OCI-LY3 (cell line): ENCODE data around the gene ITGBL1.

Experiments
- EZH2phosphoT487 ChIP-seq: fragments of 200-600 bp; shearing (Covaris generic); IDR thresholded peaks from 2 replicates; pipeline ENCODE4 v1.6.1; 2018; ENCODE audit warnings: antibody characterized with exemption, mixed run types, low read depth
- TF ChIP-seq, protein P1 (sequence below): fragments of 200-600, 300-600 bp; sonication (generic); IDR thresholded peaks from 2 replicates; pipeline ENCODE4 v1.5.1; 2014; ENCODE audit warnings: antibody characterized with exemption, low read length, low read depth

DNA sequence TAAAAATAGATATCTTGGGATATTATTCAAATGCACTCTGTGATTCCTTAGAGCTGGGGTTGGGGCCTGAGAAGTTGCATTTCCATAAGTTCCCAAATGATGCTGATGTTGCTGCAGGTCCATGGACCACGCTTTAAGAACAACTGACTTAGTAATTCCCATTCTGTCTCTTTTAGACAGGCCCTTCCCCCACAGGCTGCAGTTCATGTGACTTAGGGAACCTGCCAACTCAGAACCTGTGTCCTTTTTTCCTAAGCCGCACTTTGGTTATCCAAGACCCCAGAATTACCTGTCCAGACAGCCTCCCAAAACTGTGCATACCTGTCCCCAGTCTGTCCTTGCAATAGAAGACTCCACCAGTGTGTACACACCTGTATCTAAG lies 1.7 kb upstream of the ITGBL1 start:
- TF ChIP-seq, protein P1, sequence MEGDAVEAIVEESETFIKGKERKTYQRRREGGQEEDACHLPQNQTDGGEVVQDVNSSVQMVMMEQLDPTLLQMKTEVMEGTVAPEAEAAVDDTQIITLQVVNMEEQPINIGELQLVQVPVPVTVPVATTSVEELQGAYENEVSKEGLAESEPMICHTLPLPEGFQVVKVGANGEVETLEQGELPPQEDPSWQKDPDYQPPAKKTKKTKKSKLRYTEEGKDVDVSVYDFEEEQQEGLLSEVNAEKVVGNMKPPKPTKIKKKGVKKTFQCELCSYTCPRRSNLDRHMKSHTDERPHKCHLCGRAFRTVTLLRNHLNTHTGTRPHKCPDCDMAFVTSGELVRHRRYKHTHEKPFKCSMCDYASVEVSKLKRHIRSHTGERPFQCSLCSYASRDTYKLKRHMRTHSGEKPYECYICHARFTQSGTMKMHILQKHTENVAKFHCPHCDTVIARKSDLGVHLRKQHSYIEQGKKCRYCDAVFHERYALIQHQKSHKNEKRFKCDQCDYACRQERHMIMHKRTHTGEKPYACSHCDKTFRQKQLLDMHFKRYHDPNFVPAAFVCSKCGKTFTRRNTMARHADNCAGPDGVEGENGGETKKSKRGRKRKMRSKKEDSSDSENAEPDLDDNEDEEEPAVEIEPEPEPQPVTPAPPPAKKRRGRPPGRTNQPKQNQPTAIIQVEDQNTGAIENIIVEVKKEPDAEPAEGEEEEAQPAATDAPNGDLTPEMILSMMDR, result no peak
- TF ChIP-seq EZH2phosphoT487, result no peak
